ENCODE data around the gene UBE2G2. TPM values are rescaled to one million over a fixed set of nuclear protein-coding genes. Genes with fewer than 3 reads are reported as not detected.

UBE2G2 gene
- total and polyA plus RNA-seq, 9 donors: 45.9 to 106 (median 70.3) TPM

GRCh38 chr21:44815852-44816628 lies 14.4 kb upstream of the UBE2G2 start:
- Histone ChIP-seq H3K36me3 (ENCODE audit: control insufficient read depth, insufficient read depth, low read length) (peaks cover 22% of the 10 kb centered on the region), H3K4me1 (ENCODE audit: control insufficient read depth, insufficient read depth, low read length) (peaks cover 8% of the 10 kb centered on the region), H3K4me3 (ENCODE audit: low read length) (no peak overlapping the region), H3K27me3 (ENCODE audit: control insufficient read depth, insufficient read depth, low read length) (peaks cover 2% of the 10 kb centered on the region), H3K27ac (ENCODE audit: low read length) (no peak overlapping the region), H3K9me3 (replicated peaks; ENCODE audit: control insufficient read depth, low read depth, low read length) (peaks cover 14% of the 10 kb centered on the region)
- 71% methylated on average over 9 of the region's 10 CpGs for WGBS (ENCODE audit: insufficient coverage)
- DNase-seq: no peak

- peaks cover 8% of the 10 kb centered on the region for H3K4me1 ChIP-seq (ENCODE audit: control insufficient read depth, insufficient read depth, low read length)
- H3K9me3 ChIP-seq (replicated peaks; ENCODE audit: control insufficient read depth, low read depth, low read length): peaks cover 9% of the 10 kb centered on the region
- no peak overlapping the region for H3K4me3 ChIP-seq (ENCODE audit: low read length)
- peaks cover 2% of the 10 kb centered on the region for H3K27me3 ChIP-seq (ENCODE audit: control insufficient read depth, insufficient read depth, low read length)
- DNase-seq: no peak
- 100% methylated on average over 1 of the region's 8 CpGs for WGBS (ENCODE audit: insufficient coverage)
- peaks cover 30% of the 10 kb centered on the region for H3K36me3 ChIP-seq (ENCODE audit: control insufficient read depth, insufficient read depth, low read length)
- H3K27ac ChIP-seq (ENCODE audit: low read length): no peak overlapping the region
Observed at GRCh38 chr21:44815225-44815624, 13.6 kb upstream of the UBE2G2 start.

- Histone ChIP-seq H3K27me3 (ENCODE audit: control insufficient read depth, insufficient read depth, low read length) (no peaks in the 10 kb centered on the region), H3K9me3 (replicated peaks; ENCODE audit: control insufficient read depth, low read depth, low read length) (peaks cover 3% of the 10 kb centered on the region), H3K4me3 (ENCODE audit: low read length) (no peak overlapping the region), H3K36me3 (ENCODE audit: control insufficient read depth, insufficient read depth, low read length) (peaks cover 37% of the 10 kb centered on the region), H3K27ac (ENCODE audit: low read length) (no peak overlapping the region), H3K4me1 (ENCODE audit: control insufficient read depth, insufficient read depth, low read length) (peaks cover 8% of the 10 kb centered on the region)
- WGBS (ENCODE audit: insufficient coverage): 81% methylated on average over 4 of the region's 11 CpGs
- DNase-seq: no peak
Observed at GRCh38 chr21:44814498-44815023, 12.9 kb upstream of the UBE2G2 start.

- peaks cover 45% of the 10 kb centered on the region for H3K36me3 ChIP-seq (ENCODE audit: control insufficient read depth, insufficient read depth, low read length)
Observed at GRCh38 chr21:44813727-44814126, 12.1 kb upstream of the UBE2G2 start.

GRCh38 chr21:44813149-44813548 lies 11.5 kb upstream of the UBE2G2 start:
- Histone ChIP-seq H3K27ac (ENCODE audit: low read length) (no peak overlapping the region), H3K4me3 (ENCODE audit: low read length) (no peak overlapping the region), H3K9me3 (replicated peaks; ENCODE audit: control insufficient read depth, low read depth, low read length) (no peaks in the 10 kb centered on the region), H3K4me1 (ENCODE audit: control insufficient read depth, insufficient read depth, low read length) (peaks cover 8% of the 10 kb centered on the region), H3K27me3 (ENCODE audit: control insufficient read depth, insufficient read depth, low read length) (no peaks in the 10 kb centered on the region), H3K36me3 (ENCODE audit: control insufficient read depth, insufficient read depth, low read length) (peaks cover 51% of the 10 kb centered on the region)
- 93% methylated on average over 7 of the region's 10 CpGs for WGBS (ENCODE audit: insufficient coverage)
- DNase-seq: no peak

More at GRCh38 chr21:44813727-44814126, 12.1 kb upstream of the UBE2G2 start:
- H3K9me3 ChIP-seq (replicated peaks; ENCODE audit: control insufficient read depth, low read depth, low read length): no peaks in the 10 kb centered on the region
- H3K4me1 ChIP-seq (ENCODE audit: control insufficient read depth, insufficient read depth, low read length): peaks cover 8% of the 10 kb centered on the region
- no peak overlapping the region for H3K4me3 ChIP-seq (ENCODE audit: low read length)
- H3K27ac ChIP-seq (ENCODE audit: low read length): no peak overlapping the region
- H3K27me3 ChIP-seq (ENCODE audit: control insufficient read depth, insufficient read depth, low read length): no peaks in the 10 kb centered on the region
- no peak for DNase-seq
- WGBS (ENCODE audit: insufficient coverage): 88% methylated on average over 13 of the region's 18 CpGs

- Histone ChIP-seq H3K27me3 (ENCODE audit: control insufficient read depth, insufficient read depth, low read length) (no peaks in the 10 kb centered on the region), H3K4me1 (ENCODE audit: control insufficient read depth, insufficient read depth, low read length) (peaks cover 8% of the 10 kb centered on the region), H3K4me3 (ENCODE audit: low read length) (no peak overlapping the region), H3K36me3 (ENCODE audit: control insufficient read depth, insufficient read depth, low read length) (peaks cover 55% of the 10 kb centered on the region), H3K9me3 (replicated peaks; ENCODE audit: control insufficient read depth, low read depth, low read length) (no peaks in the 10 kb centered on the region), H3K27ac (ENCODE audit: low read length) (no peak overlapping the region)
- 88% methylated on average over 13 of the region's 14 CpGs for WGBS (ENCODE audit: insufficient coverage)
- no peak for DNase-seq
Observed at GRCh38 chr21:44812640-44813039, 11.0 kb upstream of the UBE2G2 start.

- Histone ChIP-seq H3K36me3 (ENCODE audit: control insufficient read depth, insufficient read depth, low read length) (peaks cover 72% of the 10 kb centered on the region), H3K4me1 (ENCODE audit: control insufficient read depth, insufficient read depth, low read length) (no peaks in the 10 kb centered on the region), H3K27me3 (ENCODE audit: control insufficient read depth, insufficient read depth, low read length) (no peaks in the 10 kb centered on the region), H3K27ac (ENCODE audit: low read length) (no peak overlapping the region), H3K9me3 (replicated peaks; ENCODE audit: control insufficient read depth, low read depth, low read length) (no peaks in the 10 kb centered on the region), H3K4me3 (ENCODE audit: low read length) (no peak overlapping the region)
- DNase-seq: no peak
- 83% methylated on average over 2 of the region's 6 CpGs for WGBS (ENCODE audit: insufficient coverage)
Observed at GRCh38 chr21:44810779-44811178, 9.2 kb upstream of the UBE2G2 start.

GRCh38 chr21:44805859-44806258 lies 4.2 kb upstream of the UBE2G2 start:
- no peak for DNase-seq
- H3K36me3 ChIP-seq (ENCODE audit: control insufficient read depth, insufficient read depth, low read length): peaks cover 59% of the 10 kb centered on the region

GRCh38 chr21:44805226-44805625 lies 3.6 kb upstream of the UBE2G2 start:
- Histone ChIP-seq H3K27ac (ENCODE audit: low read length) (no peak overlapping the region), H3K4me1 (ENCODE audit: control insufficient read depth, insufficient read depth, low read length) (peaks cover 15% of the 10 kb centered on the region), H3K27me3 (ENCODE audit: control insufficient read depth, insufficient read depth, low read length) (no peaks in the 10 kb centered on the region), H3K9me3 (replicated peaks; ENCODE audit: control insufficient read depth, low read depth, low read length) (no peaks in the 10 kb centered on the region), H3K4me3 (ENCODE audit: low read length) (no peak overlapping the region), H3K36me3 (ENCODE audit: control insufficient read depth, insufficient read depth, low read length) (peaks cover 53% of the 10 kb centered on the region)
- DNase-seq: no peak
- WGBS (ENCODE audit: insufficient coverage): no CpG with 5 or more reads among the region's 4 CpGs

More at GRCh38 chr21:44805859-44806258, 4.2 kb upstream of the UBE2G2 start:
- Histone ChIP-seq H3K9me3 (replicated peaks; ENCODE audit: control insufficient read depth, low read depth, low read length) (no peaks in the 10 kb centered on the region), H3K27me3 (ENCODE audit: control insufficient read depth, insufficient read depth, low read length) (no peaks in the 10 kb centered on the region), H3K27ac (ENCODE audit: low read length) (no peak overlapping the region), H3K4me1 (ENCODE audit: control insufficient read depth, insufficient read depth, low read length) (peaks cover 10% of the 10 kb centered on the region), H3K4me3 (ENCODE audit: low read length) (no peak overlapping the region)
- 89% methylated on average over 3 of the region's 4 CpGs for WGBS (ENCODE audit: insufficient coverage)

GRCh38 chr21:44804762-44805161 lies 3.1 kb upstream of the UBE2G2 start:
- H3K4me1 ChIP-seq (ENCODE audit: control insufficient read depth, insufficient read depth, low read length): peaks cover 20% of the 10 kb centered on the region
- WGBS (ENCODE audit: insufficient coverage): 74% methylated on average over 5 of the region's 6 CpGs
- no peak overlapping the region for H3K27ac ChIP-seq (ENCODE audit: low read length)
- H3K27me3 ChIP-seq (ENCODE audit: control insufficient read depth, insufficient read depth, low read length): no peaks in the 10 kb centered on the region
- no peak overlapping the region for H3K4me3 ChIP-seq (ENCODE audit: low read length)
- H3K9me3 ChIP-seq (replicated peaks; ENCODE audit: control insufficient read depth, low read depth, low read length): no peaks in the 10 kb centered on the region
- peaks cover 48% of the 10 kb centered on the region for H3K36me3 ChIP-seq (ENCODE audit: control insufficient read depth, insufficient read depth, low read length)
- no peak for DNase-seq
